Lung (tissue), 12 donors: Measurements from ENCODE around the gene OR4B1. TPM values are rescaled to one million over a fixed set of nuclear protein-coding genes. Genes with fewer than 3 reads are reported as not detected.
A peak's percentile ranks its signal among the peaks of the same experiment; 100 is the strongest.

Source experiments
- ATAC-seq: fragments of 200-7000 bp; cut with Tn5 transposase; one replicate; pipeline ENCODE4 v1.9.1; 2020; ENCODE audit warnings: moderate number of reproducible peaks; ENCODE audit not compliant: insufficient read depth, low FRiP score
- DNase-seq, 3 donors: peaks; one replicate each; pipeline ENCODE4 v3.0.0-alpha.2; 2013 to 2017
- H3K27ac ChIP-seq, 2 donors: one replicate each; pipeline ENCODE4 v1.5.1; 2013; ENCODE audit warnings: mild to moderate bottlenecking in 2 of 2, moderate library complexity in 2 of 2, control low read depth in 1 of 2, inconsistent platforms in 1 of 2, low read depth in 1 of 2, low read length in 1 of 2
- H3K27me3 ChIP-seq, 3 donors: one replicate each; pipeline ENCODE4 v1.5.1; 2013; ENCODE audit warnings: low read length in 2 of 3; ENCODE audit not compliant: control insufficient read depth in 3 of 3, insufficient read depth in 3 of 3
- H3K36me3 ChIP-seq, 4 donors: one replicate each; pipeline ENCODE4 v1.5.1; 2013; ENCODE audit warnings: low read length in 4 of 4, mild to moderate bottlenecking in 1 of 4, moderate library complexity in 1 of 4; ENCODE audit not compliant: control insufficient read depth in 4 of 4, insufficient read depth in 4 of 4
- H3K4me1 ChIP-seq, 5 donors: one replicate each; pipeline ENCODE4 v1.5.1; 2013; ENCODE audit warnings: low read length in 5 of 5, mild to moderate bottlenecking in 2 of 5, moderate library complexity in 1 of 5; ENCODE audit not compliant: control insufficient read depth in 5 of 5, insufficient read depth in 5 of 5
- H3K4me3 ChIP-seq: one replicate; pipeline ENCODE4 v1.5.1; 2013; ENCODE audit warnings: mild to moderate bottlenecking, control low read depth, moderate library complexity
- H3K9ac ChIP-seq, 2 donors: one replicate each; pipeline ENCODE4 v1.5.1; 2013; ENCODE audit warnings: low read length in 2 of 2, control low read depth in 1 of 2; ENCODE audit not compliant: insufficient read depth in 1 of 2
- H3K9me3 ChIP-seq, 4 donors: one replicate each; pipeline ENCODE4 v1.5.1; 2013; ENCODE audit warnings: low read length in 3 of 4, mild to moderate bottlenecking in 1 of 4, moderate library complexity in 1 of 4; ENCODE audit not compliant: control insufficient read depth in 4 of 4, insufficient read depth in 3 of 4
- CTCF ChIP-seq: IDR thresholded peaks from 2 replicates; pipeline ENCODE4 v1.5.1; 2012; ENCODE audit warnings: mild to moderate bottlenecking; ENCODE audit errors: control extremely low read depth, extremely low read depth
- WGBS, 2 donors: extraction: QIAGEN DNeasy Blood & Tissue Kit; methylation state at CpG; one replicate each; pipeline ENCODE4 v1.1.7; 2013; 5-methylcytosine and 5-hydroxymethylcytosine counted together
- polyA plus RNA-seq, 2 donors: library from polyadenylated mRNA; stranded (reverse); fragments of 200-250 nt; gene quantifications; one replicate each; pipeline ENCODE4 v1.2.1, GENCODE V29; 2013
- total RNA-seq, 2 donors: library from RNA; depleted of rRNA in 1 of 2; stranded (reverse); fragments of >200 nt in 1 of 2; gene quantifications; one replicate each; pipeline ENCODE4 v1.2.1, GENCODE V29; 2014 to 2021
- donor health status: control.
- donor health status: control.
- donor health status: Bipolar disorder and iron deficiency.
- donor health status: healthy.
- donor health status: DM: yes; HTN: yes; CAD: no.

The OR4B1 gene
- total and polyA plus RNA-seq, 4 donors, result not detected

DNA sequence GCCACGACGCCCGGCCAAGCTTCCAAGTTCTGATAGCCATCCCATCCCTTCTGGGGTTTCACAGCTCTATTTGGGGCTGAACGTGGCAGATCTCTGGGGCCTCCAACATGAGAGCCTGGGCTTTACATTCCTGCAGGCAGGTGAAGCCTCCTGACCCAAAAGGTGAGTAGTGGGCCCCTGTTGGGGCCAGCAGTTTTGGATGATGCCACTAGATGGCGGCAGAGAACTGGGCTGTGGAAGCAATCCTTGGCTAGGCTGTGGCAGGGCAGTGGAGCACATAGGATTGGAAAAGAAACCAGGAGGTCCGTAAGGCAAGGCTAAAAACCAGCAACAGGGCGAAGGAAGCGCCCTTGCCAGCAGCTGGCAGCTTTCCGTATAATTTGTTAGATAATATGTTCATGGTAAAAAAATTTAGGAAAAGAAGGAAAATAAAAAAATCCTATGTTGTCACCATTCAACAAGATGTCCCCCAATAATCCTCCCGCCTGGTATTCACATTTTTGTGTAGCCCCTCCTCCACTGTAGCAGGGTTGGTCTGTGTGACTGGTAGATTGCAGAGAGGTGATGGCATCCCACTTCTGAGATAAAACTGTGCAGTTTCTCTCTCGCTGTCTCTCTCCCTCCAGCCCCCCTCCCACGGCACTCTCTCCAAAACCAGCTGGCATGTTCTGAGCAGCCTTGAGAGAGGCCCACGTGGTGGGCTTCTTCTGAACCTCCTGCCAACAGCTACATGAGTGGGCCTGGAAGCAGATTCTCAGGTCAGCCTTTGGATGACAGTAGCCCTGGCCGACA, 43.6 kb upstream of the OR4B1 start:
- no peaks in the 10 kb centered on the region for H3K9me3 ChIP-seq
- H3K4me1 ChIP-seq, result peaks cover 0 to 22% (median 10%) of the 10 kb centered on the region in 5 donors
- WGBS, 2 donors, result 46 to 49% methylated on average over 14 of the region's 14 CpGs
- peak; percentile 65 for TF ChIP-seq CTCF
- H3K36me3 ChIP-seq, result peaks cover 0 to 3% (median 0%) of the 10 kb centered on the region in 4 donors
- no peaks in the 10 kb centered on the region for H3K27me3 ChIP-seq
- H3K9ac ChIP-seq, result peak overlapping the region in 1 of 2 donors; percentile 42
- DNase-seq (peak; percentile 70 to 74 (median 73)), ATAC-seq (peak; percentile 89)
- H3K27ac ChIP-seq, result peak overlapping the region in 1 of 2 donors; percentile 24
- no peak overlapping the region for H3K4me3 ChIP-seq

- no peak for TF ChIP-seq CTCF
- no peak for ATAC-seq
- Histone ChIP-seq H3K4me3 (no peak overlapping the region), H3K9ac (no peak overlapping the region), H3K27me3 (no peaks in the 10 kb centered on the region), H3K27ac (no peak overlapping the region), H3K9me3 (no peaks in the 10 kb centered on the region), H3K36me3 (no peaks in the 10 kb centered on the region), H3K4me1 (peaks cover 0 to 6% (median 0%) of the 10 kb centered on the region in 5 donors)
- DNase-seq, result no peak
- 82 to 93% methylated on average over 4 of the region's 4 CpGs for WGBS, 2 donors
Measured at GRCh38 chr11:48177661-48178060, 38.9 kb upstream of the OR4B1 start.

DNA sequence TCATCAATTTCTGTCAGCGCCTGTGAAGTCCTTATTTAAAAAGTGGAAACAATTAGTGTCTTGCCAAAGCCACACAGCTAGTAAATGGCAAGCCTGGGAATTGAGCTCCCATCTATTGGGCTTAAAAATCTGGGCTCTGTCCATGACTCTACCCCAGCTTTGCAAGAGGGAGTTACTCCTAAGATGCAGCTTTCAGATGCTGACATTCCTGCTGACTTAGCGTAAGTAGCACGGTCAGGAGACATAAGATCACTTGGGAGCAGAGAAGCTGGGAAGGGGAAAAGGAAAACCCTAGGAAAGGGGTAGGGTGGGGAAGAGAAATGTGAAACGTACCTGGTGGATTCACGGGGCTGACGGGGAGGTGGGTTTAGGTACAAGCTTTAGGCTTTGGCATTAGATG, 36.0 kb upstream of the OR4B1 start:
- no peaks in the 10 kb centered on the region for H3K4me1 ChIP-seq
- WGBS, 2 donors, result 84 to 86% methylated on average over 6 of the region's 6 CpGs
- no peak overlapping the region for H3K9ac ChIP-seq
- no peaks in the 10 kb centered on the region for H3K36me3 ChIP-seq
- DNase-seq (no peak), ATAC-seq (no peak)
- no peak overlapping the region for H3K4me3 ChIP-seq
- no peak overlapping the region for H3K27ac ChIP-seq
- no peaks in the 10 kb centered on the region for H3K27me3 ChIP-seq
- no peaks in the 10 kb centered on the region for H3K9me3 ChIP-seq
- no peak for TF ChIP-seq CTCF
